GM12878 (cell line): ENCODE measurements around the gene RUVBL2. TPM values are rescaled to one million over a fixed set of nuclear protein-coding genes. Genes with fewer than 3 reads are reported as not detected.

Experiments used
- ATAC-seq: fragments of 200-7000 bp; cut with Tn5 transposase; 3 replicates; pipeline ENCODE4 v1.9.1; 2020; ENCODE audit warnings: mild to moderate bottlenecking, moderate library complexity
- BruUV-seq: library from RNA; stranded (reverse); fragments of 400-500 nt; replicated peaks from 2 replicates; lab custom pipeline; 2021; lab: Mats Ljungman, UMichigan
- CTCF ChIA-PET: fragments of 300-600 bp; sonication (Branson Sonifier 250); formaldehyde crosslinking; extraction: SDS; loops from one replicate; lab custom pipeline; 2021; ENCODE audit warnings: inconsistent platforms; lab: Yijun Ruan, JAX
- POLR2A ChIA-PET: fragments of 350-600 bp; formaldehyde crosslinking; extraction: SDS; loops from one replicate; lab custom pipeline; 2021; ENCODE audit warnings: inconsistent platforms; lab: Charles Lee
- RAD21 ChIA-PET: fragments of 300-600 bp; sonication (Branson Sonifier 250); formaldehyde crosslinking; loops from one replicate; lab custom pipeline; 2023; ENCODE audit warnings: antibody characterized with exemption; ENCODE audit not compliant: unreplicated experiment; lab: Charles Lee
- SMC1A ChIA-PET: fragments of 300-600 bp; sonication (Branson Sonifier 250); formaldehyde crosslinking; loops from one replicate; lab custom pipeline; 2023; ENCODE audit not compliant: unreplicated experiment, uncharacterized antibody; lab: Charles Lee
- DNase-seq: peaks from one replicate; pipeline ENCODE4 v3.0.0-alpha.2; 2011; ENCODE audit warnings: low read depth, low spot score
- FAIRE-seq: peaks from 3 replicates; lab custom pipeline; 2011; peaks lifted over from hg19 to GRCh38; lab: Jason Lieb, UNC
- H2AFZ ChIP-seq: 2 replicates; pipeline ENCODE4 v1.6.0; 2011; ENCODE audit warnings: low read depth, low read length, control low read depth; ENCODE audit not compliant: control insufficient read depth
- H3K27ac ChIP-seq: 2 replicates; pipeline ENCODE4 v1.5.1; 2011; ENCODE audit warnings: control low read depth; ENCODE audit not compliant: control insufficient read depth, insufficient read depth
- H3K27me3 ChIP-seq, 2 experiments: replicated peaks in 1 of 2; 2 replicates each; pipeline versions ENCODE4 v1.6.0 to v1.6.1; 2011; ENCODE audit warnings: low read length in 1 of 2; ENCODE audit not compliant: control insufficient read depth in 2 of 2, insufficient read depth in 2 of 2
- H3K36me3 ChIP-seq, 2 experiments: 2 replicates each; pipeline ENCODE4 v1.5.1; 2011; ENCODE audit warnings: low read length in 1 of 2; ENCODE audit not compliant: control insufficient read depth in 2 of 2, insufficient read depth in 2 of 2
- H3K4me1 ChIP-seq: 2 replicates; pipeline ENCODE4 v1.6.1; 2011; ENCODE audit warnings: mild to moderate bottlenecking, low read length, moderate library complexity, mixed read lengths; ENCODE audit not compliant: control insufficient read depth, insufficient read depth
- H3K4me2 ChIP-seq: 2 replicates; pipeline ENCODE4 v1.6.0; 2011; ENCODE audit warnings: control low read depth; ENCODE audit not compliant: control insufficient read depth, insufficient read depth
- H3K4me3 ChIP-seq: fragments of 200-600 bp; sonication (generic); 2 replicates; pipeline ENCODE4 v1.5.1; 2016
- H3K79me2 ChIP-seq: 2 replicates; pipeline ENCODE4 v1.6.0; 2011; ENCODE audit warnings: low read length; ENCODE audit not compliant: control insufficient read depth, insufficient read depth
- H3K9ac ChIP-seq: 2 replicates; pipeline ENCODE4 v1.8.0; 2011; ENCODE audit warnings: low read length, control low read depth, mixed read lengths; ENCODE audit not compliant: control insufficient read depth, insufficient read depth
- H3K9me3 ChIP-seq: replicated peaks from 3 replicates; pipeline ENCODE4 v1.5.1; 2011; ENCODE audit warnings: mild to moderate bottlenecking, low read length; ENCODE audit not compliant: control insufficient read depth, insufficient read depth
- H4K20me1 ChIP-seq: 2 replicates; pipeline ENCODE4 v1.6.0; 2011; ENCODE audit not compliant: control insufficient read depth, insufficient read depth
- EZH2 ChIP-seq: IDR thresholded peaks from 2 replicates; pipeline ENCODE4 v1.6.1; 2012; ENCODE audit warnings: low read depth, mild to moderate bottlenecking, control low read depth, inconsistent platforms, low read length, borderline replicate concordance; ENCODE audit not compliant: control insufficient read depth
- HDAC2 ChIP-seq: fragments of 200-600 bp; sonication (generic); IDR thresholded peaks from 2 replicates; pipeline ENCODE4 v1.6.1; 2017
- NBN ChIP-seq: fragments of 450-650 bp; IDR thresholded peaks from 2 replicates; pipeline ENCODE4 v1.6.1; 2016
- NFIC ChIP-seq: IDR thresholded peaks from 2 replicates; pipeline ENCODE4 v1.6.1; 2012; ENCODE audit warnings: low read depth, mild to moderate bottlenecking, inconsistent platforms, low read length, moderate library complexity
- POLR2A ChIP-seq: IDR thresholded peaks from 2 replicates; pipeline ENCODE4 v1.6.1; 2011; ENCODE audit warnings: low read depth, mild to moderate bottlenecking, low read length
- TBL1XR1 ChIP-seq: IDR thresholded peaks from 2 replicates; pipeline ENCODE4 v1.6.1; 2012; ENCODE audit warnings: low read depth, low read length, improper control_type of control experiment
- WGBS: methylation state at CpG from one replicate; pipeline ENCODE4 v1.1.6; 2016; ENCODE audit warnings: low lambda C conversion rate; ENCODE audit not compliant: insufficient replicate concordance, insufficient coverage; ENCODE audit errors: missing lambda C conversion rate; 5-methylcytosine and 5-hydroxymethylcytosine counted together
- in situ Hi-C: fragments of 300-500 bp; cut with MboI; formaldehyde crosslinking; loops from 9 replicates; pipeline ENCODE4 v1.14.3; 2018; ENCODE audit warnings: mixed read lengths
- intact Hi-C: fragments of 100-400 bp; cut with micrococcal nuclease; formaldehyde crosslinking; loops from one replicate; pipeline ENCODE4 v1.14.2; 2022; ENCODE audit not compliant: unreplicated experiment
- polyA plus RNA-seq, 11 experiments: library from polyadenylated mRNA; depleted of rRNA in 4 of 11; unstranded in 6 of 11; stranded (reverse) in 5 of 11; fragments of >200 nt; fragmentation: Nextera tagmentation in 4 of 11; fragmentation: Illumina TruSeq in 1 of 11; extraction: Ambion mirVana in 4 of 11; extraction: Trizol in 1 of 11; gene quantifications; 1 replicate in 1 of 11; 2 replicates in 10 of 11; pipeline versions ENCODE4 v1.2.1 to v1.2.3, GENCODE V29; 2011 to 2016; ENCODE audit warnings: inconsistent platforms in 2 of 11, missing spikeins in 2 of 11, low read depth in 1 of 11
- total RNA-seq, 4 experiments: library from RNA; depleted of rRNA in 3 of 4; stranded (reverse); fragments of >200 nt in 3 of 4; fragmentation: Illumina TruSeq in 1 of 4; extraction: Trizol in 1 of 4; gene quantifications; 2 replicates each; pipeline versions ENCODE4 v1.2.1 to v1.2.3, GENCODE V29; 2013 to 2021
- TF ChIP-seq, protein P1 (sequence below): fragments of 450-650 bp; IDR thresholded peaks from 2 replicates; pipeline ENCODE4 v1.6.1; 2016; ENCODE audit warnings: mild to moderate bottlenecking
- TF ChIP-seq, protein P2 (sequence below): fragments of 450-650 bp; formaldehyde crosslinking; IDR thresholded peaks from 2 replicates; pipeline ENCODE4 v1.4.0; 2020; ENCODE audit warnings: mild to moderate bottlenecking, moderate library complexity

The RUVBL2 gene
- total and polyA plus RNA-seq, 10 of the 15 experiments (the other 5 are each of a cell fraction or from before 2014, with no cell fraction given), result 33.8 to 224 (median 125) TPM

DNA sequence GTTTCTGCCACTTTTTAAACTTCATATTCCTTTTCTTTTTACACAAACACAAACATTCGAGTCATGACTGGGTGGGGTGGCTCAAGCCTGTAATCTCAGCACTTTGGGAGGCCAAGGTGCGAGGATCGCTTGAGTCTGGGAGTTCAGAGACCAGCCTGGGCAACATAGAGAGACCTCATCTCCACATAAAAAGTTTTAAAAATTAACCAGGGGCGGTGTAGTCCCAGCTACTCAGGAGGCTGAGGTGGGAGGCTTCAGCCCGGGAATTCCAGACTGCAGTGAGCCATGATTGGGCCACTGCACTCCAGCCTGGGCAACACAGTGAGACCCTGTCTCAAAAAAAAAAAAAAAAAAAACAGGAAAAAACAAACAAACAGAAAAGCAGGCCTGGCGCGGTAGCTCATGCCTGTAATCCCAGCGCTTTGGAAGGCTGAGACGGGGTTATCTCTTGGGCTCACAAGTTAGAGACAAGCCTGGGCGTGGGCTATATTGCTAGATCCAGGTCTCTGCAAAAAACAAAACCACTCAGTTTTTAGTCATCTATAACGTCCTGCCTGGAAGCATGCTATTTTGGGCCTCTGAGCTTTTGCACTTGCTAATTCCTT lies 39.6 kb upstream of the RUVBL2 start:
- BruUV-seq, result no TSS peak
- intact Hi-C loops, result no loop called here

More for the DNA sequence above, 39.6 kb upstream of the RUVBL2 start:
- WGBS, result 48% methylated on average over 11 of the region's 11 CpGs
- Histone ChIP-seq H3K79me2 (peaks cover 23% of the 10 kb centered on the region), H3K4me2 (peak overlapping the region; percentile 60), H4K20me1 (no peaks in the 10 kb centered on the region), H3K4me1 (peaks cover 5% of the 10 kb centered on the region; the same call in 1 of the 2 replicates), H3K27ac (peak overlapping the region; percentile 99), H3K4me3 (peak overlapping the region; percentile 53; the same call in 1 of the 2 replicates), H2AFZ (peak overlapping the region; percentile 75), H3K9ac (peak overlapping the region; percentile 100), H3K9me3 (no peaks in the 10 kb centered on the region)
- in situ Hi-C loops, result no loop called here
- ChIA-PET RAD21 (interaction anchor here (0.8 to 2.4 kb wide), 9 partner anchors 10 to 254 kb away, joined by 3 to 8 read pairs (median 3); partner anchors contain the start of gene NUCB1), CTCF (interaction anchor here (1.1 to 2.1 kb wide), 6 partner anchors 12 to 166 kb away, joined by 4 to 10 read pairs (median 4); no protein-coding TSS in a partner anchor), SMC1A (interaction anchor here (0.6 to 3.1 kb wide), 12 partner anchors 8 to 166 kb away, joined by 3 to 14 read pairs (median 4); partner anchors contain the start of gene NUCB1)
- DNase-seq (no peak), FAIRE-seq (no peak), ATAC-seq (no peak)
- TF ChIP-seq POLR2A, result no peak
- no peak for TF ChIP-seq TBL1XR1
- TF ChIP-seq NFIC, result peak; percentile 5; the same call in 1 of the 2 replicates
- TF ChIP-seq NBN, result peak; percentile 30; the same call in 1 of the 2 replicates
- TF ChIP-seq HDAC2, result no peak
- TF ChIP-seq, protein P1, sequence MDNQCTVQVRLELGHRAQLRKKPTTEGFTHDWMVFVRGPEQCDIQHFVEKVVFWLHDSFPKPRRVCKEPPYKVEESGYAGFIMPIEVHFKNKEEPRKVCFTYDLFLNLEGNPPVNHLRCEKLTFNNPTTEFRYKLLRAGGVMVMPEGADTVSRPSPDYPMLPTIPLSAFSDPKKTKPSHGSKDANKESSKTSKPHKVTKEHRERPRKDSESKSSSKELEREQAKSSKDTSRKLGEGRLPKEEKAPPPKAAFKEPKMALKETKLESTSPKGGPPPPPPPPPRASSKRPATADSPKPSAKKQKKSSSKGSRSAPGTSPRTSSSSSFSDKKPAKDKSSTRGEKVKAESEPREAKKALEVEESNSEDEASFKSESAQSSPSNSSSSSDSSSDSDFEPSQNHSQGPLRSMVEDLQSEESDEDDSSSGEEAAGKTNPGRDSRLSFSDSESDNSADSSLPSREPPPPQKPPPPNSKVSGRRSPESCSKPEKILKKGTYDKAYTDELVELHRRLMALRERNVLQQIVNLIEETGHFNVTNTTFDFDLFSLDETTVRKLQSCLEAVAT, result peak; percentile 70
- no peak for TF ChIP-seq EZH2
- TF ChIP-seq, protein P2, sequence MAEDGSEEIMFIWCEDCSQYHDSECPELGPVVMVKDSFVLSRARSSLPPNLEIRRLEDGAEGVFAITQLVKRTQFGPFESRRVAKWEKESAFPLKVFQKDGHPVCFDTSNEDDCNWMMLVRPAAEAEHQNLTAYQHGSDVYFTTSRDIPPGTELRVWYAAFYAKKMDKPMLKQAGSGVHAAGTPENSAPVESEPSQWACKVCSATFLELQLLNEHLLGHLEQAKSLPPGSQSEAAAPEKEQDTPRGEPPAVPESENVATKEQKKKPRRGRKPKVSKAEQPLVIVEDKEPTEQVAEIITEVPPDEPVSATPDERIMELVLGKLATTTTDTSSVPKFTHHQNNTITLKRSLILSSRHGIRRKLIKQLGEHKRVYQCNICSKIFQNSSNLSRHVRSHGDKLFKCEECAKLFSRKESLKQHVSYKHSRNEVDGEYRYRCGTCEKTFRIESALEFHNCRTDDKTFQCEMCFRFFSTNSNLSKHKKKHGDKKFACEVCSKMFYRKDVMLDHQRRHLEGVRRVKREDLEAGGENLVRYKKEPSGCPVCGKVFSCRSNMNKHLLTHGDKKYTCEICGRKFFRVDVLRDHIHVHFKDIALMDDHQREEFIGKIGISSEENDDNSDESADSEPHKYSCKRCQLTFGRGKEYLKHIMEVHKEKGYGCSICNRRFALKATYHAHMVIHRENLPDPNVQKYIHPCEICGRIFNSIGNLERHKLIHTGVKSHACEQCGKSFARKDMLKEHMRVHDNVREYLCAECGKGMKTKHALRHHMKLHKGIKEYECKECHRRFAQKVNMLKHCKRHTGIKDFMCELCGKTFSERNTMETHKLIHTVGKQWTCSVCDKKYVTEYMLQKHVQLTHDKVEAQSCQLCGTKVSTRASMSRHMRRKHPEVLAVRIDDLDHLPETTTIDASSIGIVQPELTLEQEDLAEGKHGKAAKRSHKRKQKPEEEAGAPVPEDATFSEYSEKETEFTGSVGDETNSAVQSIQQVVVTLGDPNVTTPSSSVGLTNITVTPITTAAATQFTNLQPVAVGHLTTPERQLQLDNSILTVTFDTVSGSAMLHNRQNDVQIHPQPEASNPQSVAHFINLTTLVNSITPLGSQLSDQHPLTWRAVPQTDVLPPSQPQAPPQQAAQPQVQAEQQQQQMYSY, result no peak
- TF ChIP-seq, all 136 proteins: peak for 3
- POLR2A ChIA-PET, result interaction anchor here (0.5 to 3.1 kb wide), 13 partner anchors 8 to 1159 kb away, joined by 3 to 15 read pairs (median 5); partner anchors contain the start of genes DHDH, GYS1, NUCB1 and RUVBL2
- H3K36me3 ChIP-seq, result no peaks in the 10 kb centered on the region; a peak in 1 of 4 replicates
- H3K27me3 ChIP-seq, result no peaks in the 10 kb centered on the region
